OCI-LY7 (cell line): Measurements from ENCODE around the gene CLSTN1. TPM values are rescaled to one million over a fixed set of nuclear protein-coding genes. Genes with fewer than 3 reads are reported as not detected.

ENCODE experiments used
- BruUV-seq: library from RNA; stranded (reverse); fragments of 400-500 nt; replicated peaks from 2 replicates; lab custom pipeline; 2021; lab: Mats Ljungman, UMichigan
- CTCF ChIA-PET: fragments of 300-600 bp; sonication (Branson Sonifier 250); formaldehyde crosslinking; loops from one replicate; lab custom pipeline; 2022; ENCODE audit warnings: antibody characterized with exemption; ENCODE audit not compliant: unreplicated experiment; lab: Charles Lee
- POLR2A ChIA-PET: fragments of 300-600 bp; sonication (Branson Sonifier 250); formaldehyde crosslinking; loops from one replicate; lab custom pipeline; 2022; ENCODE audit warnings: antibody characterized with exemption; lab: Charles Lee
- DNase-seq: peaks from one replicate; pipeline ENCODE4 v3.0.0-alpha.2; 2015; ENCODE audit warnings: low spot score
- H2AFZ ChIP-seq: fragments of 200-600 bp; sonication (generic), shearing (Covaris generic); 2 replicates; pipeline ENCODE4 v1.6.1; 2014; ENCODE audit warnings: mild to moderate bottlenecking, antibody characterized with exemption, low read length, moderate library complexity
- H3K27ac ChIP-seq: fragments of 200-600 bp; sonication (generic); 2 replicates; pipeline ENCODE4 v1.5.1; 2014; ENCODE audit warnings: mixed run types, low read depth, mild to moderate bottlenecking, moderate library complexity, low read length, inconsistent platforms; ENCODE audit not compliant: poor library complexity, severe bottlenecking
- H3K36me3 ChIP-seq: fragments of 200-600 bp; sonication (generic); 2 replicates; pipeline ENCODE4 v1.6.1; 2014; ENCODE audit warnings: mild to moderate bottlenecking, antibody characterized with exemption, low read length, moderate library complexity, mixed read lengths; ENCODE audit not compliant: insufficient read depth
- H3K4me1 ChIP-seq: fragments of 200-600 bp; sonication (generic); 2 replicates; pipeline ENCODE4 v1.5.1; 2014; ENCODE audit warnings: mild to moderate bottlenecking, low read length; ENCODE audit not compliant: insufficient read depth, poor library complexity, severe bottlenecking
- H3K4me2 ChIP-seq: fragments of 200-600 bp; sonication (generic); 2 replicates; pipeline ENCODE4 v1.6.1; 2014; ENCODE audit warnings: mild to moderate bottlenecking, low read length
- H3K4me3 ChIP-seq: fragments of 200-600 bp; sonication (generic); 2 replicates; pipeline ENCODE4 v1.5.1; 2014; ENCODE audit warnings: mild to moderate bottlenecking, low read depth, low read length; ENCODE audit not compliant: poor library complexity, severe bottlenecking
- H3K79me2 ChIP-seq: fragments of 200-600 bp; sonication (generic); 2 replicates; pipeline ENCODE4 v1.6.1; 2016; ENCODE audit warnings: low read depth, mild to moderate bottlenecking, low read length, moderate library complexity, mixed read lengths; ENCODE audit not compliant: insufficient read depth
- H3K9me2 ChIP-seq: fragments of 200-600 bp; sonication (generic); 2 replicates; pipeline ENCODE4 v1.6.1; 2016; ENCODE audit warnings: mild to moderate bottlenecking, low read length, mixed read lengths; ENCODE audit not compliant: insufficient read depth
- H3K9me3 ChIP-seq: fragments of 200-600 bp; sonication (generic); 2 replicates; pipeline ENCODE4 v1.6.1; 2014; ENCODE audit warnings: mild to moderate bottlenecking, mixed run types, low read length, mixed read lengths
- H4K20me1 ChIP-seq: fragments of 200-600 bp; sonication (generic); 2 replicates; pipeline ENCODE4 v1.6.1; 2014; ENCODE audit warnings: mild to moderate bottlenecking, antibody characterized with exemption, low read length, moderate library complexity, mixed read lengths; ENCODE audit not compliant: insufficient read depth
- EZH2phosphoT487 ChIP-seq: fragments of 200-600 bp; sonication (generic); IDR thresholded peaks from 2 replicates; pipeline ENCODE4 v1.6.1; 2018; ENCODE audit warnings: low read depth, borderline replicate concordance, mild to moderate bottlenecking, mixed run types, antibody characterized with exemption, low read length, moderate library complexity, mixed read lengths
- intact Hi-C: fragments of 100-400 bp; cut with micrococcal nuclease; formaldehyde crosslinking; loops from one replicate; pipeline ENCODE4 v1.10.0; 2022; ENCODE audit not compliant: unreplicated experiment
- total RNA-seq, 2 experiments: library from RNA; depleted of rRNA in 1 of 2; stranded (reverse); fragments of >200 nt in 1 of 2; shearing (Covaris generic) in 1 of 2; gene quantifications; 2 replicates each; pipeline ENCODE4 v1.2.3, GENCODE V29; 2014 to 2022
- TF ChIP-seq, protein P1 (sequence below): fragments of 200-600 bp; sonication (generic); conservative IDR thresholded peaks from 2 replicates; pipeline ENCODE4 v1.5.1; 2014; ENCODE audit warnings: mild to moderate bottlenecking, antibody characterized with exemption, low read length, moderate library complexity, mixed read lengths

Gene CLSTN1
- total RNA-seq, 2 experiments from 2014 or later, result 58.6 to 124 TPM

DNA sequence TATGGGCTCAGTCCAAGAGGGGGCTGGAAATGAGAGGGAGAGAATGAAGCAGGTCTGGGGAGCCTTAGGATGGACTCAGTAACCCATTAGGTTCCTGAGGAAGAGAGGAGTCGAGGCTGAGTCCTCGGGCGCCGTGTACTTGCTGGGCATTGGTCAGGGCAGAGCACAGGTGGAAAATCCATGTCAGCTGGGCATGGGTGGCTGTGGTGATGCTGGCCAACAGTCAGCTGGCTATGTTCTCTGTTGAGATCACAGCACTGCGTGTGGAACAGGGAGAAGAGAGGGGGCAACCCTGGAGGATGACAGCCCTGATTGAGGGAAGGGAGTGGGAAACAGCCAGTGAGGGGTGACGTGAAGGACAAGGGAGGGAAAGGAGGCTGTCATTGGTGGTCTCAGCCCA lies 43.1 kb upstream of the CLSTN1 start:
- POLR2A ChIA-PET, result interaction anchor here (0.6 to 7.4 kb wide), 3 partner anchors 45 to 1385 kb away, joined by 3 to 141 read pairs (median 4); no protein-coding TSS in a partner anchor

DNA sequence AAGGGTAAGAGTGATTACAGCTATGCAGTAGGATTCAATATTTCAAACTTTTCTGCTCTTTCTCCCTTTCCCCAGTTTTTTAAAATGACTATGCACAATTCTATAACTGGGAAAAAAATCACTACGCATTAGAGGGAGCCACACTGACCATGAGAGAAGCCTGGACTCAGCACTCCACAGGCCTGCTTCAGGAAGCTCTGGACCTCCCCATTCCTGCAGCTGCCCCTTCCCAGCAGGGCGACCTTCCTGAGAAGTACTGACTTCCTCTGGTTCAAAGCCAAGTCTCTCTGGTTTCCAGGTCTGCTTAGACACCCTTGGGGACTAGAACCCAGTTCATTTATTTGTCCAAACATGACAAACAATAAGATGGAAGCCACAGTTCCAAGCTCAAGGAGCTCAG lies 42.0 kb upstream of the CLSTN1 start:
- Histone ChIP-seq H3K4me3 (no peak overlapping the region), H3K27ac (no peak overlapping the region), H3K4me1 (peaks cover 61% of the 10 kb centered on the region), H3K9me2 (no peaks in the 10 kb centered on the region), H3K4me2 (no peak overlapping the region), H2AFZ (no peak overlapping the region), H3K79me2 (no peaks in the 10 kb centered on the region), H3K9me3 (no peaks in the 10 kb centered on the region), H4K20me1 (no peaks in the 10 kb centered on the region), H3K36me3 (no peaks in the 10 kb centered on the region)
- BruUV-seq, result no TSS peak
- TF ChIP-seq EZH2phosphoT487, result no peak
- TF ChIP-seq, protein P1, sequence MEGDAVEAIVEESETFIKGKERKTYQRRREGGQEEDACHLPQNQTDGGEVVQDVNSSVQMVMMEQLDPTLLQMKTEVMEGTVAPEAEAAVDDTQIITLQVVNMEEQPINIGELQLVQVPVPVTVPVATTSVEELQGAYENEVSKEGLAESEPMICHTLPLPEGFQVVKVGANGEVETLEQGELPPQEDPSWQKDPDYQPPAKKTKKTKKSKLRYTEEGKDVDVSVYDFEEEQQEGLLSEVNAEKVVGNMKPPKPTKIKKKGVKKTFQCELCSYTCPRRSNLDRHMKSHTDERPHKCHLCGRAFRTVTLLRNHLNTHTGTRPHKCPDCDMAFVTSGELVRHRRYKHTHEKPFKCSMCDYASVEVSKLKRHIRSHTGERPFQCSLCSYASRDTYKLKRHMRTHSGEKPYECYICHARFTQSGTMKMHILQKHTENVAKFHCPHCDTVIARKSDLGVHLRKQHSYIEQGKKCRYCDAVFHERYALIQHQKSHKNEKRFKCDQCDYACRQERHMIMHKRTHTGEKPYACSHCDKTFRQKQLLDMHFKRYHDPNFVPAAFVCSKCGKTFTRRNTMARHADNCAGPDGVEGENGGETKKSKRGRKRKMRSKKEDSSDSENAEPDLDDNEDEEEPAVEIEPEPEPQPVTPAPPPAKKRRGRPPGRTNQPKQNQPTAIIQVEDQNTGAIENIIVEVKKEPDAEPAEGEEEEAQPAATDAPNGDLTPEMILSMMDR, result no peak
- DNase-seq, result no peak
- intact Hi-C loops, result no loop called here
- POLR2A ChIA-PET, result interaction anchor here (0.6 to 7.4 kb wide), 3 partner anchors 15 to 80 kb away, joined by 3 to 141 read pairs (median 7); no protein-coding TSS in a partner anchor
- CTCF ChIA-PET, result interaction anchor here (1.6 to 7.2 kb wide), 2 partner anchors 80 to 239 kb away, joined by 7 to 53 read pairs; no protein-coding TSS in a partner anchor

More for the DNA sequence above, 43.1 kb upstream of the CLSTN1 start:
- H3K4me3 ChIP-seq, result no peak overlapping the region
- H3K9me2 ChIP-seq, result no peaks in the 10 kb centered on the region
- H3K27ac ChIP-seq, result no peak overlapping the region
- no peaks in the 10 kb centered on the region for H3K9me3 ChIP-seq
- TF ChIP-seq EZH2phosphoT487, result no peak
- TF ChIP-seq, protein P1, result no peak
- no peaks in the 10 kb centered on the region for H4K20me1 ChIP-seq
- H3K36me3 ChIP-seq, result no peaks in the 10 kb centered on the region
- no TSS peak for BruUV-seq
- H3K4me1 ChIP-seq, result peaks cover 59% of the 10 kb centered on the region
- intact Hi-C loops, result loop anchor here (1.0 kb wide), 4 partner anchors 83 to 240 kb away; no protein-coding TSS in a partner anchor
- no peaks in the 10 kb centered on the region for H3K79me2 ChIP-seq
- DNase-seq, result no peak
- CTCF ChIA-PET, result interaction anchor here (1.6 to 7.2 kb wide), 2 partner anchors 81 to 240 kb away, joined by 7 to 53 read pairs; no protein-coding TSS in a partner anchor
- H3K4me2 ChIP-seq, result no peak overlapping the region
- no peak overlapping the region for H2AFZ ChIP-seq

GRCh38 chr1:9863371-9863770 lies 39.6 kb upstream of the CLSTN1 start:
- H3K9me2 ChIP-seq, result no peaks in the 10 kb centered on the region
- POLR2A ChIA-PET, result interaction anchor here (1.2 to 7.4 kb wide), 4 partner anchors 13 to 96 kb away, joined by 3 to 141 read pairs (median 21); no protein-coding TSS in a partner anchor
- no peaks in the 10 kb centered on the region for H3K9me3 ChIP-seq
- H3K27ac ChIP-seq, result no peak overlapping the region
- H3K4me1 ChIP-seq, result peaks cover 64% of the 10 kb centered on the region
- no peaks in the 10 kb centered on the region for H3K36me3 ChIP-seq
- H3K4me3 ChIP-seq, result no peak overlapping the region
- BruUV-seq, result no TSS peak
- peak overlapping the region; percentile 57 for H3K4me2 ChIP-seq
- no peaks in the 10 kb centered on the region for H4K20me1 ChIP-seq
- CTCF ChIA-PET, result interaction anchor here (0.6 to 7.2 kb wide), 5 partner anchors 13 to 237 kb away, joined by 3 to 53 read pairs (median 6); no protein-coding TSS in a partner anchor
- no peak for DNase-seq
- H3K79me2 ChIP-seq, result no peaks in the 10 kb centered on the region
- peak overlapping the region; percentile 10; the same call in 1 of the 2 replicates for H2AFZ ChIP-seq
- intact Hi-C loops, result loop anchor here (2.0 kb wide), 1 partner anchor 41 kb away; the partner anchor contains the start of gene CLSTN1
- TF ChIP-seq, protein P1, result no peak
- TF ChIP-seq EZH2phosphoT487, result no peak
